ENCODE measurements around the gene EXOC3L4.

EXOC3L4 gene

DNA sequence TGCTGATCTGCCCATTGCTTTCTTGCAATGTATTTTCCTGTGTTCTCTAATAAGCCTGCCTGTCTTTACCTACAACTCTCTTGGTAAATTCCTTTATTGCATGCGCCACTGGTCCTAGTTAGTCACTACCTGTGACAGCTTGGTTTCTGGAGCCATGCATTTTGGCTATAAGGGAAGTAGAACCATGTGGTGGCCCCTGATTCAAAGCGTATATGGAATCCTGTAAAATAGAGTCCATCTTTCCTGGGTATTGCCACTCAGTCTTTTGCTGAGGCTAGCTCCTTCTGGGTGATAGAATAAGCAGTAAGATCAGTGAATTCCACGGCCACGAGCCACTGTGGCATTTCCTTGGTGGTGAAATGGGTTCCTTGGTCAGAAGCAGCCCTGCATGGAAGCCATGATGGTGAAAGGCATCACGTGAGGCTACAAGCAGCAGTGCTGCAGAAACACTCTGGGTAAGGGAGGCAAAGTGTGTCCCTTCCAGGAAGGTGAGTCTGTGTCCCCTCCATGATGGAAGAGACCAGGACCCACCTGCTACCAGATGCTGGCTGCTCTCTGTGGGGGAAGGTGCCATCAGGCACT lies 48.3 kb downstream of the EXOC3L4 start:
- TF ChIP-seq, protein P1, sequence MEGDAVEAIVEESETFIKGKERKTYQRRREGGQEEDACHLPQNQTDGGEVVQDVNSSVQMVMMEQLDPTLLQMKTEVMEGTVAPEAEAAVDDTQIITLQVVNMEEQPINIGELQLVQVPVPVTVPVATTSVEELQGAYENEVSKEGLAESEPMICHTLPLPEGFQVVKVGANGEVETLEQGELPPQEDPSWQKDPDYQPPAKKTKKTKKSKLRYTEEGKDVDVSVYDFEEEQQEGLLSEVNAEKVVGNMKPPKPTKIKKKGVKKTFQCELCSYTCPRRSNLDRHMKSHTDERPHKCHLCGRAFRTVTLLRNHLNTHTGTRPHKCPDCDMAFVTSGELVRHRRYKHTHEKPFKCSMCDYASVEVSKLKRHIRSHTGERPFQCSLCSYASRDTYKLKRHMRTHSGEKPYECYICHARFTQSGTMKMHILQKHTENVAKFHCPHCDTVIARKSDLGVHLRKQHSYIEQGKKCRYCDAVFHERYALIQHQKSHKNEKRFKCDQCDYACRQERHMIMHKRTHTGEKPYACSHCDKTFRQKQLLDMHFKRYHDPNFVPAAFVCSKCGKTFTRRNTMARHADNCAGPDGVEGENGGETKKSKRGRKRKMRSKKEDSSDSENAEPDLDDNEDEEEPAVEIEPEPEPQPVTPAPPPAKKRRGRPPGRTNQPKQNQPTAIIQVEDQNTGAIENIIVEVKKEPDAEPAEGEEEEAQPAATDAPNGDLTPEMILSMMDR (IDR thresholded peaks at IDR 0.05; ENCODE audit: low read length), result no peak
- TF ChIP-seq EZH2 (IDR thresholded peaks at IDR 0.05; ENCODE audit: borderline replicate concordance, low read length), result no peak
- no peaks in the 10 kb centered on the region for H4K20me1 ChIP-seq (ENCODE audit: insufficient read depth, low read length)
- H3K9ac ChIP-seq (ENCODE audit: low read length), result no peak overlapping the region
- H3K9me2 ChIP-seq (ENCODE audit: low read depth, low read length), result no peaks in the 10 kb centered on the region
- H3K4me2 ChIP-seq (ENCODE audit: low read length), result no peak overlapping the region
- H3K27ac ChIP-seq (ENCODE audit: low read depth, low read length, poor library complexity, severe bottlenecking), result no peak overlapping the region
- no peaks in the 10 kb centered on the region for H3F3A ChIP-seq (ENCODE audit: insufficient read depth, low read length)
- H2AFZ ChIP-seq (ENCODE audit: low read length), result no peak overlapping the region
- H3K79me2 ChIP-seq (ENCODE audit: insufficient read depth, low read length), result no peaks in the 10 kb centered on the region
- H3K4me1 ChIP-seq (ENCODE audit: insufficient read depth, low read length, severe bottlenecking), result peaks cover 31% of the 10 kb centered on the region
- H3K36me3 ChIP-seq (ENCODE audit: insufficient read depth, low read length), result no peaks in the 10 kb centered on the region
- no peaks in the 10 kb centered on the region for H3K9me3 ChIP-seq (ENCODE audit: low read length)
- H3K27me3 ChIP-seq (ENCODE audit: insufficient read depth, low read length), result no peaks in the 10 kb centered on the region; the same call in 1 of the 2 replicates
- no peak overlapping the region for H3K4me3 ChIP-seq (ENCODE audit: low read depth, low read length, poor library complexity, severe bottlenecking)

DNA sequence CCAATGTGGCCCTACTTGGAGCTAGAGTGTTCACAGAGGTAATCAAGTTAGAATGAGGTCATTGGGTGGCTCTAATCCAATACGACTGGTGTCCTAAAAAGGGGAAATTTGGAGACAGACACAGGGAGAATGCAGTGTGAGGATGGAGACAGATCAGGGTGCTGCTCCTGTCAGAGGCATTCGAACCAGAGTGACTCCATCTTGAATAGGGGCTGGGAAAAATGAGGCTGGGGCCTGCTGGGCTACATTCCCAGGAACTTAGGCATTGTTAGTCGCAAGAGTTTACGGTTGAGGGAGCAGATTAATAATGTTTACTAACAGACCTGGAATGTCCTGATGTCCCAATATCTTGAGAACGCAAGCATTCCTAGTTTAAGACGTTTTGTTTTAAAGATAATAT lies 49.0 kb downstream of the EXOC3L4 start:
- H3F3A ChIP-seq (ENCODE audit: insufficient read depth, low read length), result no peaks in the 10 kb centered on the region
- H3K27ac ChIP-seq (ENCODE audit: low read depth, low read length, poor library complexity, severe bottlenecking), result no peak overlapping the region
- H3K9me2 ChIP-seq (ENCODE audit: low read depth, low read length), result no peaks in the 10 kb centered on the region
- TF ChIP-seq, protein P1 (IDR thresholded peaks at IDR 0.05; ENCODE audit: low read length), result no peak
- no peak for TF ChIP-seq EZH2 (IDR thresholded peaks at IDR 0.05; ENCODE audit: borderline replicate concordance, low read length)
- peaks cover 31% of the 10 kb centered on the region for H3K4me1 ChIP-seq (ENCODE audit: insufficient read depth, low read length, severe bottlenecking)
- no peaks in the 10 kb centered on the region for H3K36me3 ChIP-seq (ENCODE audit: insufficient read depth, low read length)
- H3K4me2 ChIP-seq (ENCODE audit: low read length), result no peak overlapping the region
- H3K27me3 ChIP-seq (ENCODE audit: insufficient read depth, low read length), result no peaks in the 10 kb centered on the region; the same call in 1 of the 2 replicates
- no peaks in the 10 kb centered on the region for H3K9me3 ChIP-seq (ENCODE audit: low read length)
- H4K20me1 ChIP-seq (ENCODE audit: insufficient read depth, low read length), result no peaks in the 10 kb centered on the region
- no peak overlapping the region for H2AFZ ChIP-seq (ENCODE audit: low read length)
- H3K9ac ChIP-seq (ENCODE audit: low read length), result no peak overlapping the region
- no peaks in the 10 kb centered on the region for H3K79me2 ChIP-seq (ENCODE audit: insufficient read depth, low read length)
- no peak overlapping the region for H3K4me3 ChIP-seq (ENCODE audit: low read depth, low read length, poor library complexity, severe bottlenecking)

DNA sequence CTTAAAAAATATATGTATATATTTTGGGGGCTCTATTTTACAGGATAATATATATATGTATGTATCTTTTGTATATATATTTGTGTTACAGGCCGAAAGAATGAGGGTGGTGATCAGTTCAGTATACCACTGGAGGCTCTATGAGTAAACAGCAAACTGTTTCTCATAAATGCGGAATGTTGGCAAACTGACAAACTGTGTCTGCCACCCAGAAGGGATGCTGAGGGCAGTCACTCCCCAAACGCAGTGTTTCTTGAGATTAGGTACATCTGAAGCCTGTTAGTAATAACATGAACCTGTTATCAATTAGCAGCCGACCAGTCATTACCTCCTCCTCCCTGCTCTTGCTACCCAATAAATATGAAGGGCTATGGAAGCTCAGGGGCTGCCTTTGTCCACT lies 49.6 kb downstream of the EXOC3L4 start:
- Histone ChIP-seq H2AFZ (ENCODE audit: low read length) (no peak overlapping the region), H3K79me2 (ENCODE audit: insufficient read depth, low read length) (no peaks in the 10 kb centered on the region), H3K4me2 (ENCODE audit: low read length) (no peak overlapping the region), H4K20me1 (ENCODE audit: insufficient read depth, low read length) (no peaks in the 10 kb centered on the region), H3K9me2 (ENCODE audit: low read depth, low read length) (no peaks in the 10 kb centered on the region), H3K27me3 (ENCODE audit: insufficient read depth, low read length) (no peaks in the 10 kb centered on the region; the same call in 1 of the 2 replicates), H3K27ac (ENCODE audit: low read depth, low read length, poor library complexity, severe bottlenecking) (no peak overlapping the region), H3F3A (ENCODE audit: insufficient read depth, low read length) (no peaks in the 10 kb centered on the region), H3K9me3 (ENCODE audit: low read length) (no peaks in the 10 kb centered on the region), H3K9ac (ENCODE audit: low read length) (no peak overlapping the region), H3K36me3 (ENCODE audit: insufficient read depth, low read length) (no peaks in the 10 kb centered on the region), H3K4me1 (ENCODE audit: insufficient read depth, low read length, severe bottlenecking) (peaks cover 31% of the 10 kb centered on the region), H3K4me3 (ENCODE audit: low read depth, low read length, poor library complexity, severe bottlenecking) (no peak overlapping the region)
- TF ChIP-seq, protein P1 (IDR thresholded peaks at IDR 0.05; ENCODE audit: low read length), result no peak
- no peak for TF ChIP-seq EZH2 (IDR thresholded peaks at IDR 0.05; ENCODE audit: borderline replicate concordance, low read length)

Measured in OCI-LY1 (cell line).